ENCODE data around the gene CNTFR.

The CNTFR gene

GRCh38 chr9:34507556-34507955 lies 82.0 kb downstream of the CNTFR start:
- TF ChIP-seq CTCF (IDR thresholded peaks at IDR 0.05; ENCODE audit: insufficient read depth, low read depth, low read length, missing control alignments), result no peak
- DNase-seq (ENCODE audit: low read depth), result no peak
- no peak overlapping the region for H3K4me3 ChIP-seq (ENCODE audit: low read depth, low read length)

GRCh38 chr9:34506623-34507022 lies 82.9 kb downstream of the CNTFR start:
- no peak for DNase-seq (ENCODE audit: low read depth)
- TF ChIP-seq CTCF (IDR thresholded peaks at IDR 0.05; ENCODE audit: insufficient read depth, low read depth, low read length, missing control alignments), result no peak
- no peak overlapping the region for H3K4me3 ChIP-seq (ENCODE audit: low read depth, low read length)

GRCh38 chr9:34505370-34506120 lies 84.0 kb downstream of the CNTFR start:
- no peak for TF ChIP-seq CTCF (IDR thresholded peaks at IDR 0.05; ENCODE audit: insufficient read depth, low read depth, low read length, missing control alignments)
- no peak overlapping the region for H3K4me3 ChIP-seq (ENCODE audit: low read depth, low read length)
- no peak for DNase-seq (ENCODE audit: low read depth)

GRCh38 chr9:34503406-34503805 lies 86.1 kb downstream of the CNTFR start:
- H3K4me3 ChIP-seq (ENCODE audit: low read depth, low read length), result no peak overlapping the region
- no peak for TF ChIP-seq CTCF (IDR thresholded peaks at IDR 0.05; ENCODE audit: insufficient read depth, low read depth, low read length, missing control alignments)
- no peak for DNase-seq (ENCODE audit: low read depth)

- DNase-seq (ENCODE audit: low read depth), result no peak
- H3K4me3 ChIP-seq (ENCODE audit: low read depth, low read length), result no peak overlapping the region
- no peak for TF ChIP-seq CTCF (IDR thresholded peaks at IDR 0.05; ENCODE audit: insufficient read depth, low read depth, low read length, missing control alignments)
Measured at GRCh38 chr9:34502891-34503290, 86.6 kb downstream of the CNTFR start.

GRCh38 chr9:34502471-34502870 lies 87.1 kb downstream of the CNTFR start:
- no peak for DNase-seq (ENCODE audit: low read depth)
- TF ChIP-seq CTCF (IDR thresholded peaks at IDR 0.05; ENCODE audit: insufficient read depth, low read depth, low read length, missing control alignments), result no peak
- H3K4me3 ChIP-seq (ENCODE audit: low read depth, low read length), result no peak overlapping the region

- H3K4me3 ChIP-seq (ENCODE audit: low read depth, low read length), result no peak overlapping the region
- DNase-seq (ENCODE audit: low read depth), result no peak
- TF ChIP-seq CTCF (IDR thresholded peaks at IDR 0.05; ENCODE audit: insufficient read depth, low read depth, low read length, missing control alignments), result no peak
Measured at GRCh38 chr9:34501889-34502425, 87.6 kb downstream of the CNTFR start.
